CD4-positive, alpha-beta T cell treated with Interleukin-2 at 100 ng/mL for 4 hours (primary cell): ENCODE data around the gene FAM174A.
A peak's percentile ranks its signal among the peaks of the same experiment; 100 is the strongest.

Experiments used
- DNase-seq: peaks from one replicate; pipeline ENCODE4 v3.0.0-alpha.2; 2020; ENCODE audit warnings: low spot score

The FAM174A gene

DNA sequence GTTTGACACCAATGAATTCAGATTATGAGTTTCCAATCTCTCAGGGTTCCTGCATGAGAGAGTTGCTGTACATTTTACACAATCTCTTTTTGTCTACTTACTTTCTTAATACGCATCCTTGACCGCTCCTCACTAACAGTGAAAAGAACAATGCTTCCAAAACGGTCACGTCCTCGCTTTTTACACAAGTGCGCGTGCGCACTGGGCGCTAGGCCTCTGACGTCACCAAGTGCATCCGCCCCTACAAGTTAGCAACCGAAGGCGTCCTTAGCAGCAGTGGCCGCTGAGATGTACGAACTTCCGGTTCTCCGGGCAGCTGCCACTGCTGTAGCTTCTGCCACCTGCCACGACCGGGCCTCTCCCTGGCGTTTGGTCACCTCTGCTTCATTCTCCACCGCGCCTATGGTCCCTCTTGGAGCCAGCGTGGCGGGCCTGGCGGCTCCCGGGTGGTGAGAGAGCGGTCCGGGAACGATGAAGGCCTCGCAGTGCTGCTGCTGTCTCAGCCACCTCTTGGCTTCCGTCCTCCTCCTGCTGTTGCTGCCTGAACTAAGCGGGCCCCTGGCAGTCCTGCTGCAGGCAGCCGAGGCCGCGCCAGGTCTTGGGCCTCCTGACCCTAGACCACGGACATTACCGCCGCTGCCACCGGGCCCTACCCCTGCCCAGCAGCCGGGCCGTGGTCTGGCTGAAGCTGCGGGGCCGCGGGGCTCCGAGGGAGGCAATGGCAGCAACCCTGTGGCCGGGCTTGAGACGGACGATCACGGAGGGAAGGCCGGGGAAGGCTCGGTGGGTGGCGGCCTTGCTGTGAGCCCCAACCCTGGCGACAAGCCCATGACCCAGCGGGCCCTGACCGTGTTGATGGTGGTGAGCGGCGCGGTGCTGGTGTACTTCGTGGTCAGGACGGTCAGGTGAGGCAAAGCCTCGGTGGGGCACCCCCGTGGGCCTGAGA is at the start of gene FAM174A:
Gene FAM174A, plus strand, starts transcription at position 315 of the 946 bp plus-strand sequence. Its CDS starts 157 bp downstream, at position 472.
- DNase-seq, result peak; percentile 96

DNA sequence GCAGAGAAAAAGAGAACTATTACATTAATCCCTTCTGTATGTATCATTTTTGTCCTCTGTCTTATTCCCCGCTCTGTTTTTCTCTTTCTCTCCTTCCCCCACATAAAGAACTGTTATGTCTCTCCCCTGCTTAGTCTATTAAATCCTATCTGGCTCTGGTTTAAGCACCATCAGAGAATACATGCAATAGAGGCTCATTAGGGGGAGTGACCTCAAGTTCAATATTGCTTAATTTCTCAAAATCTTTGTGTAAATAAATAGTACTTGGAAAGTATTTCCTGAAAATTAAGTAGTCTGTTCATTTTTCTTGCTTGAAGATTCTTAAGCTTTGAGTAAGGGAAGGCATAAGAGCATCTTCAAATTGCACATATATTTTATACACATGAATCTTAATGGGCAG is 41.2 kb upstream of the FAM174A start:
- DNase-seq, result no peak

DNA sequence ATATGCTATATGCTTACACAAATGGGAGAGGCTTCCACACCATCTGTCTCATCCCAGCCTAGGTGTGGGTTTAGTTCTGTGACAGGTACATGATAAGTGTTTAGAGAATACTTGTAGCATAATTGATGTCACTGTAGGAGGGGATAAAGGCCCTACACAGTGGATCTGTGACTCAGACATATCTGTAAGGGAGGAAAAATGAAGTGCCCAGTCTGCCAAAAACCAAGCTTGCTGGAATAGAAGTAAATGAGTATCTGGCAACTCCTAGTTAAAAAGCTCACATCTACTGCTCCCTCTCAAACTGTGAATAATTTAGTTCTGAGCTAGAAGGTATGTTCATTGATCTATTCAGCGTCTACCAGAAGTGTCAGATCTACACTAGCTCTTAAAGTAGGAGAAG is 38.9 kb upstream of the FAM174A start:
- no peak for DNase-seq

DNA sequence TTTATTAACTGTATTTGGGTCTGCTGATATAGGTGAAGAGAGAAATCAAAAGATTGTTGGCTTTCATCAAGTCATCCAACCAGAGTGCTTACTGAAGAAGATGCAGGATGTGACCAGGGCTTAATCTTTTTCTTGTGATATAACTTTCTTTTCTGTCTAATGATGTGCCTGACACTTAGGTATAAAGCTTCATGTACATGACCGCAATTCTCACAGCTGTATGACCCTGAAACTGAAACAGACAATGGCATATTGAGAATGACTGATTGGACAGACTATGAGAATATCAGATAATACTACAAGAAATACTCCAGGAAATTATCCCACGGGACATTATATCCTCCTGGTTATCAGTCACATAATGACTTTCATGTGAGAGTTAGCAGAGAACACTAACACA is 32.5 kb upstream of the FAM174A start:
- DNase-seq, result no peak

DNA sequence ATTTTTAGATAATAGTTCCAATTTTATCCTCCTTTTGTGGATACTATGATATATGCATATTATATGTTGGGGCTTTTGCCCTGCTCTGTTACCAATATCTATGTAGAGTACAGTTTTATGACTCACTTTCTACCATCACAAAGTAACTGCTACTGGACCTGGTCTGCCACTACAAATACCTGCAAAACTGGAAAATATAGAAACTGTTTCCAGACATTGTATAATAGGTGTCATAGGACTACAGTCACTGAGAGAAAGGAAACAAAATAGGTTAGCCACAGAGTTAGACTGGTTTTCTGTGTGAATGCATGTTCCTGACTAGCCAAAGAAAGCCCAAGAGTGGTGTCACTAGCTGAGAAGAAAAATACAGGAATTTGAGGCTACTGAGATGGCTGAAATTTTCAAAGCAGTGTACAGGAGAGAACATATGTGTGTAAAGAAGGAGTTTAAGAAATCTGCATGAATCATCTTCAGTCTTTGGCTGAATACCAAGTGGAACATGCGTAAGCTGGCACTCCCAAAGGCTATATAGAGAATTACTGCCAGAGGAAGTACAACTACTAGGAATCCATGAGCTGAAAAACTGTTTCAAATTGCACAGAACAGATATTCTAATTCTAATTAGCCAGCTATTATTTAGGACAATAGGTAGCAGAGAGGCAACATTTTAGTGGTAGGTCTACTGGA is 29.0 kb upstream of the FAM174A start:
- no peak for DNase-seq

DNA sequence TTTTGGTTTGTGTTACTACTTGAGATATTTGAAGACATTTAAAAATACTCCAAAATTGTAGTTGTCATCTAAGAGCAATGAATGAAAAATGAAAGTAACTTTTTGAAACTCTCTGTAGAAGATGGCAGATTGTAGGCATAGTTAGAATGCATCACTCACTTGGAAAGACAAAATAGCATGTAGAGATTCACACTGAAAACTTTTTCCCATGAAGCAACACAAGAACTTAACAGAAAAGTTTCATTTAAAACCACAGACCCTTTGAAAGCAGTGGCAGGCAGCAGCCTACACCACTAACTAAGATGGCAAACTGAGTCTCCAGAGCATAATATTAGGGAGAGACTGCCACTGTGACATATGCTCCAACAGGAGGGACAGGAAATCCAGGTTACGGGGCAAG is 18.9 kb upstream of the FAM174A start:
- DNase-seq, result no peak

DNA sequence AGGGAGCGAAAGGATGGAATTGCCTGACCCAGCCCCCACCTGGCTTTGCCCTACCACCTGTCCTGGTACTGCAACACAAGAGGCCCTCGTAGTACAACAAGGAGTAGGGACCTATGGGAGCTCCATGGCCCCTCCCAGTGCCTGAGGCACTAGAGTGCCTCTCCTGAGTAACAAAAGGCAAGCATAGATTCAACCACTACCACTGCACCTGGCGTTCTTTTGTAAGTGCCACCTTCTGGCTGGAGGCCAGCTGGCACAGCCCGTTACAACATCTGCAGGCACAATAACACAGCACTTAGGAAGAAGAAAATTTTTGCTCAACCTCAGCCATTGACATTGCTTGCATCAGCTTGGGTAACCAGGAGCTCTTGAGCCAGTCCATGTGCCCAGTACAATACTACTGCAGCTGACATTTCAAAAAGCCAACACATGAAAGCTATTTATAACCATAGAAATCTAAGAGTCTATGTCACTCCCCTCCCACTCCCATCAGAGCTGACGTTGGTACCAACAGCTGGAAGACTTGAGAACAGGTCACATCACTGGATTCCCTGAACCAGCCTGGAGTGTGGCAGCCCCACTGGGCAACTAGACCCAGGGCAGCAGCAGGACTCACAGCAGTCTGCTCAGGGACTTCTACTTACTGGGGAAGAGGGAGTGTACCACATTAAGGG is 17.7 kb upstream of the FAM174A start:
- DNase-seq, result no peak

DNA sequence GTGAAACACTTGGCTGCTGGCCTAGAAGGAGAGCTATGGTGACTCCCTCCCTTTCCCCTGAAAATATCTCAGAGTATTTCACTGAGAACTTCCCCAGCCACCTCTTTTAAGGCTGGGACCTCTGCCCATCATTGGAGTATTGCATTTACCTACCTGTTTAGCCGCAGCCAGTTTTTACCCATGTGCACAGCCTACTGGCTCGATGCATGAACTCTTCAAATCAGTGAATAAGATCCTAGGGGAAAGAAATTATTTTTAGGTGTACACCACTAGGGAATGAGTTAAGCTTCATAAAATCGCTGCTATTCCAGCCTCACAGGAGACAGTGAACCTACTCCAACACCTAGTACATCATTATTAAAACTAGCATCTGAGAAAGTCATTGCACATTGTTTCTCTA is 16.8 kb upstream of the FAM174A start:
- no peak for DNase-seq

DNA sequence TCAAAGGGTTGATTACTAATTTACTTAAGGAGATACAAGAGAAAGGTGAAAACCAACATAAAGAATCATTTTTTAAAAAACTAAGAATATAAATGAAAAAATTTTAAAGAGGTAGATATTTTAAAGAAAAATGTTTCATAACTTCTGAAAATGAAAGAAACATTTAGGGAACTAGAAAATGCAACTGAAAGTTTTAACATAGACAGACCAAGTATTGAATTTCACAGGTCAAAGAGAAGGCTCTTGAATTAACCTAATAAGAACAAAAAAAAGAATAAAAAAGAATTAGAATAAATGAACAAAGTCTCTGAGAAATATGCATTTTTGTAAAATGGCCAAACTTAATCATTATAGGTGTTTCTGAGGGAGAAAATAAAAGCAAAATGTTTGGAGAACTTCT is 16.1 kb upstream of the FAM174A start:
- DNase-seq, result no peak

DNA sequence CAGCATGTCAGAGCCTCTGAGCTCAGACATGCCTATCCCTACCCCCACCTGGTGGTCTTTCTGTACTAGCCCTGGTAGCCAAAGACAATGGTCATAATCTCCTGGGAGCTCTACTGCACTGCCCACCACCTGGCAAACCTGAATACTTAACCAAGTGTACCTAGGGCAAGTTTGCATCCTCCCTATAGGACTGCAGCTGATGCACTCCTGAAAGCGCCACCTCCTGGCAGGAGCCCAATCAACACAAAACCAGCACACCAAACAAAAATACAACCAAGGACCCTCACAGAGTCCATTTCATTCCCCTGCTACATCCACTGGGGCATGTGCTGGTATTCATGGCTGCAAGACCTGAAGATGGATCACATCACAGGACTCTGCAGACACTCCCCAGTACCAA is 14.8 kb upstream of the FAM174A start:
- DNase-seq, result no peak

DNA sequence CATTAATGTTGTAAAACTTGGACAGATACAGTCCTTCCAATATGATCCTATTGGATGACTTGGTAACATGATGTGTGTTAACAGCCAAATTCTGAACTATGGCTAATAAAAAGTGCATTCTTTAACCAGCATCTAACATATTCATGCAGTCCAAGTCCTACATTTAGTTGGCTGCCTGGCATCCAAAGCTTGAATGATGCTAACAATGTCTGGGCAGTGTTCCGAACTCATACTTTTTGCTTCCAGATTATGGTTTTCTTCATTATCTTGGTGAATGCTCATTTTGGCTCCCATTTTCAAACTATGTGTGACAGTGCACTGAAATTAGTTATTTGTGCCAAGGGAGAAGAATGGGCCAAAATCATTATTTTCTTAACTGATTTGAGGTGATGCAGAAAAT is 2.8 kb downstream of the FAM174A start:
- no peak for DNase-seq

DNA sequence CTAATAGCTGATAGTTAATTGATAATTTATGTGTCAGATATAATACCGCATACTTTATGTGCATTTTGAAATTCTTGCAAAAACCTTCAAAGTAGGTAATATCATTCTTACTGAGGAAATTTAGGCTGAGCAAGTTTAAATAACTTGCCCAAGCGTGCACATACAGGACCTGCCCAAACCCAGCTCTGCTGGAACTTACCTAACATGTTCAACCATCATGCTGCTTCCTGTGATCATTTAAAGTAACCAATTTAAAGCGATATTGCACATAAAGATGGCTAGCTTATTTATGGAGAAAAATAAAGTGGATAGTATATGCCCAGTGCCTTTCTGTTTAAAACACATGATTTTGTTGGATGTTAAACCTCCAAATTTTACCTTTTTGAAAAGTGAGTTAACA is 4.3 kb downstream of the FAM174A start:
- no peak for DNase-seq

DNA sequence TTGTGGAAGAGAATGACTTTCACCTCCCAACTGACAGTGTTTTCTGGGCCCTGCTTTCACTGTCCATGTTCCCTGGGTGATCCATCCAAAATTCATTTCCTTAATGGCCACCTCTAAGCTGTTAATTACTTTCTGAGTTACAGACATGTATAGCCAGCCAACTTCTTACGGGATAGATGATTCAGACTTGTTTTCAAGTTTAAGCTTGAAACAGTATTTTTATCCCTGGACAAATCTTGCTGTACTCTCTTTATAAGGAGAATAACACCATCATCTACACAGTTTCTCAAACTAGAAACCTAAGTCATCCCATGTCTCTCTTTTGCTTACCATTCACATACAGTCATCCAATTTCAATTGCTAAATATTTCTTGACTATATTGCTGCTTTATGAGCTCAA is 6.9 kb downstream of the FAM174A start:
- no peak for DNase-seq

DNA sequence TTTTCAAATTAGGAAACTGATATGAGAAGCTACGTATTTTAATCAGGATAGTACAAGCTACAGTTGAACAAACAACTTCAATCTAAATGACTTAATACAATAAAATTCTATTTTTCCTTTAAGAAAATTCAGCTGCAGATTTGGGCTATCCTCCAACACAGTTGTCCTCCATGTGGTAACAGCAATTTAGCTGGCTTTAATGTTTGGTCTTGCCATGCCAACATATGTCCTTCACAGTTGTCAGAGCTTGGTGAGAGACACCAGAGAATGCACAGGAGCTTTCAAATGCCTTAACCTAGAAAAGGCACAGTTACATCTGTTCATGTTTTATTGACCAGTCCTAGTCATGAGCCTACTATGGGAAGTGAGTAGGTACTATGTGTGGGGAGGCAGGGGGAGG is 10.8 kb downstream of the FAM174A start:
- no peak for DNase-seq

DNA sequence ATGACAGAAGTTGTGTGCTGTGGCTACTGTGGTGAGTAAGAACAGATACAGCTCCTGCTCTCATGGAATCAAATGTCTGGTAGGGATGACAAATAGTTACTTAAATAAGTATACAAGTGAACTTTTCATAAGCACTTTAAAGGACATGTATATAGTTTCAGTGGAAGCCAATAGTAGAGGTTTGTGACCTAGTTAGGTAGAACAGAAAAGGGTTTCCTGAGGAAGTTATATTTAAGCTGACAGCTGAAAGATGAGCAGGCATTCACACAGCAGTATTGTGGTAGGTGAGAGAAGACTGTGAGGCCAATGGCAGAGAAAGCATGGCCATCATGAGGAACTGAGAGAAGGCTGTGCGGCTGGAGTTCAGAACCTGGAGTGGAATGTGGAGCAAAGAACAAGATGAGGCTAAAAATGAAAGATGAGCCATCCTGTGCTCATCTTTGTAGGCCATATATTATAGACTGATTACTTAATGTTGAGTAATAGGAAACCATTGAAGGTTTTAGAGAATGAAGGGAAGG is 15.4 kb downstream of the FAM174A start:
- DNase-seq, result no peak

DNA sequence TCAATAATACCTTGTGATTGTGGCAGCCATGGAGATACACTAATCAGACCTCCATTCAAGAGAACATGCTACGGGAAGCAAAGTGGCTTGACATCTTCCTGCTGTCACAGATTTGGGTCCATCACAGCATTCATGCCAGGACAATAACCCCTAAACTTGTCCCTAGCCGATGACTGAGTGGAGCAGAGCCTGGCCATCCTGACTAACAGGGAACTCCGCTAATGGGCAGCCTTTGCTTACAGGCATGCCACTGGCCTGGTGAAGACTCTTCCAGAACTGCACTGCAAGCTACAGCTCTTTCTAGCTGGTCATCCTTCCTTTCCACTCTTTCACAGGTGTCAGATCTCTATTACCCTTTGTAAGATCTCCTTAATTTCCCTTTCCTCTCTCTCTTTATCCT is 16.0 kb downstream of the FAM174A start:
- no peak for DNase-seq

DNA sequence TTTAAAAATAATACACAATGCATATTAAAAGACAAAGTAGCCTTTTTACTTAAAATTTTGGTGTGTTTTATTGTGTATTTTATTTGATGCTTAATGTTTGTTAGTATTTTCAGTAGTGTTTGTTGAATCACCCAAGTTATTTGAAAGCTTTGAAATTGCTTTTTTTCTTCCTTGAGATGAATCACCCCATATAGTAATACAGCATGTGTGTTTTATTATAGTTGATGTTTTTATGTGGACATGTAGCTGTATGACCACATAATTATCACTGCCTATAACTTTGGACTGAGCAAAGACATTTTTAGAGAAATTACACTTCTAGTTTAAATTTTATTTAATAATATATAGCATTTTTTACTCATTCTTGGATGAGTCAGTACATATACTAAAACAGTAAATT is 18.0 kb downstream of the FAM174A start:
- no peak for DNase-seq

DNA sequence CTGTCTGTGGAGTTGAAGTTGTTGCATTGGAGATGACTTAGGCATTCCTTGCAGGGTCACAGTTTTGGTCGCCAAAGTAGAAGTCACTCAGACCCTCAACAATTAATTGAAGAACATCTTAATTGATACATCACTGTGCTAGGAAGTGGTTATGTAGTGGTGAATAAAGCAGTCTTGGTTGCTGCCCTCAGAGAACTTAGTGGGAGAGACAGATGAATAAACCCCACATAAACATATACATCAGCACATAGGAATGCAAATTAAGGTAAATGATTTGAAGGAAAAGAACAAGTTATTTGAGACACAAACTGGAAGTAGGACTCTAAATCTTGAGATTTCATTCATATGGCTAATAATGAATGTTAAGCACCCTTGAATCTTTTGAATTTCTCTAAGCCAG is 25.7 kb downstream of the FAM174A start:
- no peak for DNase-seq

DNA sequence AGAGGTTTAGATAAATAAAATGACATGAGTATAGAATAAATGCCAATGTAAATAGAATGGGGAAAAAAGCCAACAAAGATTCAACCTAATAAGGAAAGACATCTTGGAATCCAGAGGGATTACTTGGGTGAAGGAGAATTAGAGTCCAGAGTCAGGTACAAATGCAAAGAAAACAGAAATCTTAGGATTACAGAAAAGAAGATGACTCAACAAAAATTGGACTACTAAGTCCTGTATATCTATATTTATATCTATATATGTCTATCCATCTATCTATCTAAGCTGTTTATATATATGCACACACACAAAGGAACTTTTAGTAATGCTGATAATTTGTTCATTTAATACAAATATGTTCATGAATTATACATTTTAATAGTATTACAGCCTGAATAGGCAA is 27.6 kb downstream of the FAM174A start:
- DNase-seq, result no peak

DNA sequence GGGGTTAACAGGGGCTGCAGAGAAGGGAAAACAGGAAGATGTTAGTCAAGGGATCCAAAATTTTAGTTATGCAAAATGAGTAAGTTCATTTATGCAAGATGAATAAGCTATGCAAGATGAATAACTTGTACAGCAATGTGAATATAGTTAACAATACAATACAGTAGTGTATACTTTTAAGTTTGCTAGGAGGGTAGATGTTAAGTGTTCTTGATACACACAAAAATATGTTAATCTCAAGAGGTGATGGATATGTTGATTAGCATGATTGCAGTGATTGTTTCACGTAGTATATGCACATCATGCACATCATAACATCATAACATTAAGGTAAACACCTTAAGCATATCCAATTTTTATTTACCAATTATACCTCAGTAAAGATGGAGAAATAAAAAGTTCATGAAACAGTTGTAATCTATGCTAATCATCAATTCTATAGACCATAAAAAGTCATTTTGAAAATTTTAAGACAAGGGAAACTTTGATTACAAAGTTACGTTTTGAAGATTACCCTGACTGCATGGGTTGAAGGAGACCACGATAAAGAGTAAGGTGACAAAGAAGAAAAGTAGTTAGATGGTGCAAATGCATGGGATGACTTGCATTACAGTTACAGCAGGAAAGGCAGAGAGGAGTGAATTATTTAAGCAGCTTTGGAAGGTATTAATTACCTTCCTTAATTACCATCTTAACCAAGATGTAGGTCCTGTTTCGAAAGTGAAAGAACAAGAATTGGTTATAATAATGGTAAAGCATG is 31.4 kb downstream of the FAM174A start:
- DNase-seq, result no peak

DNA sequence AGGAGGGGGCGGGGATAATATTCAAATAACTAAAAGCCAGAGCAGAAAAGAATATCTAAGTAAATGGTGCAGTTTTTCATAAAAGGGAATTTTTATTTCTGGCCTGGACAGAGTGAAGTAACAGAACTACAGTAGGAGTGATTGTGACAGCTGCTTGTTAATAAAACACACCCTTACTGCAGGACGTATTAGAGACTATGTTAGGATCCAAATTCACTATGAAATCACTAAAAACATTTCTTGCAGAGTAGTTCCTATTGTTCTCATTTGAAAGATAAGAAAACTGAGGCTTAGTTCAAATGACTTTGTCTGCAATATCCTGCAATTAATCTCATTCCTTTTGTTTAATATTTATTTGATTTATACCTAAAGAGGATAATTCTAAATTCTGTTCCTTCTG is 39.5 kb downstream of the FAM174A start:
- no peak for DNase-seq

DNA sequence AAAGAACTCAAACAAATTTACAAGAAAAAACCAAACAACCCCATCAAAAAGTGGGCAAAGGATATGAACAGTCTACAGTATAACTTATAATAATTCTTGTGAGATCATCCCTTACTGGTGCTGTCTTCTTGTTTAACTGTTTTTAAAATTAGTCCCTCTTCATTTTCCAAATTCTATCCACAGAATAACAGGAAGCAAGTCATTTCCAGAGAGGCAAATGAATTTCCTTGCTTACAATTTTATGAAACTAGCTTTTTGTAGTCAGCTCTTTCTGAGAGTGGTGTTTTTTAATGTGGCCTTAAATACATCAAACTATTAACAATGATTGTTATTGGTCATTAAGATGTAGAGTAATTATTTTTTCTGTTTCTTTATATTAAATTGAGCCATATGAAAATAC is 40.6 kb downstream of the FAM174A start:
- DNase-seq, result no peak
